GM23248 (cell line): ENCODE measurements around the gene HES2. TPM values are rescaled to one million over a fixed set of nuclear protein-coding genes. Genes with fewer than 3 reads are reported as not detected.

Source experiments
- DNase-seq: peaks from one replicate; pipeline ENCODE4 v3.0.0-alpha.2; 2015
- H2AFZ ChIP-seq: fragments of 200-600 bp; sonication (generic); 2 replicates; pipeline ENCODE4 v1.6.1; 2016; ENCODE audit warnings: antibody characterized with exemption
- H3F3A ChIP-seq: fragments of 200-600 bp; sonication (generic); 2 replicates; pipeline ENCODE4 v1.6.1; 2016; ENCODE audit warnings: mild to moderate bottlenecking, antibody characterized with exemption, mixed run types; ENCODE audit not compliant: insufficient read depth
- H3K27ac ChIP-seq: fragments of 200-600 bp; sonication (generic); 2 replicates; pipeline ENCODE4 v1.5.1; 2016; ENCODE audit warnings: mild to moderate bottlenecking
- H3K27me3 ChIP-seq: fragments of 200-600 bp; sonication (generic); replicated peaks from 2 replicates; pipeline ENCODE4 v1.6.1; 2016; ENCODE audit warnings: mild to moderate bottlenecking; ENCODE audit not compliant: insufficient read depth
- H3K36me3 ChIP-seq: fragments of 200-600 bp; sonication (generic); 2 replicates; pipeline ENCODE4 v1.6.1; 2016; ENCODE audit warnings: low read depth, mild to moderate bottlenecking
- H3K4me1 ChIP-seq: fragments of 200-600 bp; sonication (generic); 2 replicates; pipeline ENCODE4 v1.6.1; 2016; ENCODE audit warnings: mild to moderate bottlenecking; ENCODE audit not compliant: insufficient read depth
- H3K4me2 ChIP-seq: fragments of 200-600 bp; sonication (generic); one replicate; pipeline ENCODE4 v1.6.1; 2016; ENCODE audit warnings: mild to moderate bottlenecking; ENCODE audit not compliant: unreplicated experiment
- H3K4me3 ChIP-seq: fragments of 200-600 bp; sonication (generic); 2 replicates; pipeline ENCODE4 v1.5.1; 2016; ENCODE audit warnings: mild to moderate bottlenecking
- H3K79me2 ChIP-seq: fragments of 200-600 bp; sonication (generic); 2 replicates; pipeline ENCODE4 v1.6.1; 2016; ENCODE audit warnings: mild to moderate bottlenecking; ENCODE audit not compliant: insufficient read depth
- H3K9ac ChIP-seq: fragments of 200-600 bp; sonication (generic); 2 replicates; pipeline ENCODE4 v1.6.1; 2016; ENCODE audit warnings: mild to moderate bottlenecking
- H3K9me2 ChIP-seq: fragments of 200-600 bp; sonication (generic); 2 replicates; pipeline ENCODE4 v1.6.1; 2016; ENCODE audit warnings: mixed run types, mild to moderate bottlenecking, moderate library complexity; ENCODE audit not compliant: insufficient read depth
- H3K9me3 ChIP-seq: fragments of 200-600 bp; sonication (generic); one replicate; pipeline ENCODE4 v1.6.1; 2017; ENCODE audit warnings: low read depth
- H4K20me1 ChIP-seq: fragments of 200-600 bp; sonication (generic); 2 replicates; pipeline ENCODE4 v1.6.0; 2016; ENCODE audit not compliant: insufficient read depth
- EZH2 ChIP-seq: fragments of 200-600 bp; sonication (generic); IDR thresholded peaks from 2 replicates; pipeline ENCODE4 v1.6.1; 2018; ENCODE audit warnings: antibody characterized with exemption, mild to moderate bottlenecking; ENCODE audit not compliant: insufficient read depth, poor library complexity, severe bottlenecking
- EZH2phosphoT487 ChIP-seq: fragments of 200-600 bp; sonication (generic); IDR thresholded peaks from 2 replicates; pipeline ENCODE4 v1.6.1; 2018; ENCODE audit warnings: antibody characterized with exemption, moderate library complexity, mild to moderate bottlenecking, low read depth; ENCODE audit not compliant: insufficient read depth
- WGBS, 2 experiments: methylation state at CpG; one replicate each; pipeline ENCODE4 v1.1.6; 2015 to 2017; ENCODE audit warnings: low lambda C conversion rate in 2 of 2, low coverage in 1 of 2; ENCODE audit errors: missing lambda C conversion rate in 2 of 2; 5-methylcytosine and 5-hydroxymethylcytosine counted together
- in situ Hi-C: fragments of 300-500 bp; cut with MboI; formaldehyde crosslinking; loops from 2 replicates; pipeline ENCODE4 v1.15.0; 2020
- polyA plus RNA-seq: library from polyadenylated mRNA; unstranded; fragments of >200 nt; fragmentation: Nextera tagmentation; extraction: Ambion mirVana; gene quantifications from 2 replicates; pipeline ENCODE4 v1.2.1, GENCODE V29; 2016
- total RNA-seq: library from RNA; depleted of rRNA; stranded (reverse); fragments of >200 nt; shearing (Covaris generic); gene quantifications from 2 replicates; pipeline ENCODE4 v1.2.3, GENCODE V29; 2014

HES2 gene
- total and polyA plus RNA-seq, 2 experiments from 2014 or later, result not detected

DNA sequence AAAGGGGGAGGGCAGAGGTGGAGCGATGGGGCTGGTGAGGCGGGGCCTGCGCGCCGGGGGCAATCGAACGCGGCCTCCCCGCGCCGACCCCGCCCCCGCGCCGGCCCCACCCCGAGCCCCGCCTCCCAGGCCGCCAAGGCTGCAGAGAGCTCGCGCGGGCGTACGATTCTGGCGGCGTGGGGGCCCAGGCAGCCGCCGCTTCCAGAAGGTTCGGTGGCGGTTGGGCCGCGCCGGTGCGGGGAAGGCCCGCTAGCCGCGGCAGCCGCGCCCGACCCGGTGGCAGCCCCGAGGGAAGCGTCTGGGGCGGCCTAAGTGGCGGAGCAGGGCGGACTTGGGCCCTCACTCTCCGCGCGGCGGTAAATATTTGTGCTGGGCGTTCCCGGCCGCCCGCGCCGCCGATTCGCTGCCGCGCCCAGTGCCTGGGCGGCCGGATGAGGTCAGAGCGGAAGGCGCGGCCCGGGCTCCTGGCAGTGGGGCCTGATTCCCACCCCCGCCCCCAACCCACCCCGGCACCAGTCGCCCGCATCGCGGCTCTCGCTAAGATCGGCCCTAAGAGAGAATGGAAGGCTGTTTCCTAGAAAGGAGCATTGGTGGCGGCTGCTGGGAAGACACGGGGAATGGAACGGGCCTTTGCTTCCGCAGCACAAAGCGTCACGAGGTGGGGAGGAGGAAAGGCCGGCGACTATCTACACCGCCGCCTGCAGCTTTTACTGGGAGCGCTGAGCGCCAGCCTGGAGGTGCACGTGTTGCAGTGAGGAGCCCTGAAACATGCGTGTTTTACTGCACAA lies 26.1 kb downstream of the HES2 start, which contains the start of gene ACOT7:
Gene ACOT7 (minus strand): TSS at position 368 of the 788 bp plus-strand sequence. CDS start 368 bp downstream, outside the sequence.
- no peak for TF ChIP-seq EZH2phosphoT487
- TF ChIP-seq EZH2, result no peak
- Histone ChIP-seq H3K4me1 (peaks cover 4% of the 10 kb centered on the region; the same call in 1 of the 2 replicates), H3K4me3 (peak within 1 kb of the TSS; percentile 73), H3K9ac (peak within 1 kb of the TSS; percentile 90), H3K36me3 (no peaks in the 10 kb centered on the region), H3K9me2 (no peaks in the 10 kb centered on the region), H2AFZ (peak within 1 kb of the TSS; percentile 75), H4K20me1 (no peaks in the 10 kb centered on the region), H3K27me3 (no peaks in the 10 kb centered on the region), H3K9me3 (no peaks in the 10 kb centered on the region), H3K4me2 (peak within 1 kb of the TSS; percentile 70), H3F3A (no peaks in the 10 kb centered on the region), H3K79me2 (peaks cover 31% of the 10 kb centered on the region), H3K27ac (peak within 1 kb of the TSS; percentile 91)
- WGBS, 2 experiments, result 0 to 1% methylated on average over 53 to 70 of the region's 87 CpGs
- in situ Hi-C loops, result no loop called here
- DNase-seq, result peak; percentile 97

GRCh38 chr1:6392809-6393399 lies 26.8 kb downstream of the HES2 start:
- Histone ChIP-seq H3K27me3 (no peaks in the 10 kb centered on the region), H3K36me3 (no peaks in the 10 kb centered on the region), H4K20me1 (no peaks in the 10 kb centered on the region), H3K4me3 (peak overlapping the region; percentile 73), H3K4me2 (peak overlapping the region; percentile 70), H3K4me1 (peaks cover 4% of the 10 kb centered on the region; the same call in 1 of the 2 replicates), H3K9me3 (no peaks in the 10 kb centered on the region), H3K27ac (peak overlapping the region; percentile 91), H3F3A (no peaks in the 10 kb centered on the region), H3K9me2 (no peaks in the 10 kb centered on the region), H3K9ac (peak overlapping the region; percentile 90), H3K79me2 (peaks cover 31% of the 10 kb centered on the region), H2AFZ (peak overlapping the region; percentile 51)
- TF ChIP-seq EZH2phosphoT487, result no peak
- TF ChIP-seq EZH2, result no peak
- in situ Hi-C loops, result no loop called here
- WGBS, 2 experiments, result 2% methylated on average over 47 to 59 of the region's 83 CpGs
- DNase-seq, result peak; percentile 69

GRCh38 chr1:6391951-6392808 lies 27.5 kb downstream of the HES2 start:
- Histone ChIP-seq H2AFZ (peak overlapping the region; percentile 51), H3K4me2 (peak overlapping the region; percentile 70), H3K27ac (no peak overlapping the region), H3K27me3 (no peaks in the 10 kb centered on the region), H3K4me3 (peak overlapping the region; percentile 73), H3K4me1 (peaks cover 4% of the 10 kb centered on the region; the same call in 1 of the 2 replicates), H3K9ac (peak overlapping the region; percentile 90), H3K9me2 (no peaks in the 10 kb centered on the region), H3K9me3 (no peaks in the 10 kb centered on the region), H3K36me3 (no peaks in the 10 kb centered on the region), H3F3A (no peaks in the 10 kb centered on the region), H3K79me2 (peaks cover 31% of the 10 kb centered on the region), H4K20me1 (no peaks in the 10 kb centered on the region)
- peak; percentile 40 for DNase-seq
- 49 to 52% methylated on average over 16 of the region's 16 CpGs for WGBS, 2 experiments
- TF ChIP-seq EZH2 (no peak), EZH2phosphoT487 (no peak)
- in situ Hi-C loops, result no loop called here

GRCh38 chr1:6389971-6390370 lies 29.7 kb downstream of the HES2 start:
- H3K27ac ChIP-seq, result no peak overlapping the region
- no peak for DNase-seq
- H2AFZ ChIP-seq, result no peak overlapping the region
- TF ChIP-seq EZH2phosphoT487 (no peak), EZH2 (no peak)
- H4K20me1 ChIP-seq, result no peaks in the 10 kb centered on the region
- H3K4me2 ChIP-seq, result no peak overlapping the region
- no peaks in the 10 kb centered on the region for H3F3A ChIP-seq
- H3K27me3 ChIP-seq, result no peaks in the 10 kb centered on the region
- no peak overlapping the region for H3K9ac ChIP-seq
- in situ Hi-C loops, result no loop called here
- H3K9me2 ChIP-seq, result no peaks in the 10 kb centered on the region
- H3K79me2 ChIP-seq, result peaks cover 45% of the 10 kb centered on the region
- 89 to 92% methylated on average over 9 of the region's 9 CpGs for WGBS, 2 experiments
- no peaks in the 10 kb centered on the region for H3K36me3 ChIP-seq
- H3K4me3 ChIP-seq, result no peak overlapping the region
- H3K4me1 ChIP-seq, result peaks cover 4% of the 10 kb centered on the region; the same call in 1 of the 2 replicates
- H3K9me3 ChIP-seq, result no peaks in the 10 kb centered on the region
